Posterior cingulate gyrus (tissue), 11 donors: ENCODE data around the gene ZDHHC11.
"Not testable (repeated sequence)": the region's sequence is repeated elsewhere in the genome, so short reads cannot be mapped to it uniquely, and the experiment has no call there.

Source experiments
- DNase-seq, 10 donors: peaks; one replicate each; pipeline versions ENCODE4 v3.0.0 to v3.0.0-alpha.2; 2020 to 2021; ENCODE audit warnings: mixed read lengths in 3 of 10
- intact Hi-C: fragments of 100-400 bp; cut with DNase I; formaldehyde crosslinking; loops from one replicate; pipeline ENCODE4 v1.15.1; 2023

Gene ZDHHC11

DNA sequence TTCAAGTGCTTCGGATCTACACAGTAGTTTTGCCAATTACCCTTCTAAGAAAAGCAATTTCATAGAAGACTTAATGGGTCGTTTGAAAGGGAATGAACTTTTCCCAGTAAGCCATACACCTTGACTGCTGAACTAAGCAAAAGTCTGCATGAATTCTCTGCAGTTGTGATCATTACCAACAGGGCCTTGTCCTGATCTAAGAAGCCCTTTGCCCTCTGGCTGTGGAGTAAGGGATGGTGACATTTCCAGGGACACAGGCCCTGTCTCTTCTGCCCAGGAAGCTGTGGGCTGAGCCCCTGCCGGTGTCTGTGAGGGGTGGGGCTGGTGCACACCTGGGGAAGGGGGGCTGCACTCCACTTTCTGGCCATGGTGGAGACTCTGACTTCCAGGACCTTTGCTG lies 30.5 kb downstream of the ZDHHC11 start:
- intact Hi-C loops = no loop called here
- DNase-seq = no peak

DNA sequence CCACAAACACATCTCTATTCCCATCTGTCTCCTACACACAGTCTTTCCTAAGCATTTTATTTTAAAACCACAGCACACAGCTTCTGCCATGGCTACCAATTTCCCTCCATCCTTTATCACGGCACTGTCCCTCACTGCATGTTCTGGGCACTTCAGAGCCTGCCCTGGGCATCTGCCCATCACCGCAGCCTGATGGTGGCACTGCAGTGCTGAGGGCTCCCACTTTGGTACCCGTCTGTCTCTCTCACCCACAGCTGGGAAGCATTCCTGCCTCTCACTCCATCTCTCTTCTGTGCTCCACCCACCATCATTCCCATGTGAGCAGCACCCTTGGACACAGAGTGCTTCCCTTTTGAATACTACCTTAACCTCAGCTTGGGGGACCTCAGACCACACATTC lies 31.7 kb downstream of the ZDHHC11 start:
- intact Hi-C loops = no loop called here

DNA sequence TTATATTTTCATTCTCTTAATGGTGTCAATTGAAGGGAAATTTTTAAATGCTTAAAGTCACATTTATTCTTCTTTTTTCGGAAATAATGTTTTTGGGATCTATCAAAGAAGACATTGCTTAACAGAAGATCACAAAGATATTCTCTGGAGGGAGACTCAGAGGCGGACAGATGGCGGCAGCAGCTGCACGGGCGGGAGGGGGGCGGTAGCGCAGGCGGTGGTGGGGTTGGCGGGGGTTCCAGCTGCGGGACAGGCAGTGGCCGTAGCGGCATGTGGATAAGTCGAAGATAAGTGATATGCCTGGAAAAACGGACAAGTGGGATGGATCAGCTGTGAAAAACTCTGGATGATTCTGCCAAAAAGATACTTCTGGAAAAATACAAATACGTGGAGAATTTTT lies 34.6 kb downstream of the ZDHHC11 start:
- intact Hi-C loops = no loop called here
- DNase-seq = no peak

More for the DNA sequence above, 31.7 kb downstream of the ZDHHC11 start:
- DNase-seq = no peak

GRCh38 chr5:815449-815848 lies 35.3 kb downstream of the ZDHHC11 start:
- DNase-seq = no peak
- intact Hi-C loops = no loop called here

DNA sequence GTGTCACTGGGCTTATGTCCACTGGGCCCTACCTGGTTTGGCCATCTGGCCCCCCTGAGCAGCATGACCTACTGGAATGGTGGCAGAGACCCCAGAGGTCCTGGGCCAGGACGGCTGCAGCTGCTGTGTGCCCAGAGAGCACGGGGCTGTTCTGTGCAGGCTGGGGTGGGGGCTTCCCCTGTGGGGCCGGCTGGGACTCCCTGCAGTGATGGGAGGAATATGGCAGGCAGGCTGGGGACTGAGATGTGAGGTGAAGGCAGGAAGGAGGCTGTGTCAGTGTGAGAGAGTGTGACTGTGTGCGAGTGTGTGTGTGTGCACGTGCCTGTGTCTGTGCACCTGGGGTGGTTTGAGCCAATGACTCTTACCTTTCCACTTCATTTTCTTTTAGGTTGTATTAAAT lies 37.2 kb downstream of the ZDHHC11 start:
- DNase-seq, intact Hi-C loops: not testable (repeated sequence)

DNA sequence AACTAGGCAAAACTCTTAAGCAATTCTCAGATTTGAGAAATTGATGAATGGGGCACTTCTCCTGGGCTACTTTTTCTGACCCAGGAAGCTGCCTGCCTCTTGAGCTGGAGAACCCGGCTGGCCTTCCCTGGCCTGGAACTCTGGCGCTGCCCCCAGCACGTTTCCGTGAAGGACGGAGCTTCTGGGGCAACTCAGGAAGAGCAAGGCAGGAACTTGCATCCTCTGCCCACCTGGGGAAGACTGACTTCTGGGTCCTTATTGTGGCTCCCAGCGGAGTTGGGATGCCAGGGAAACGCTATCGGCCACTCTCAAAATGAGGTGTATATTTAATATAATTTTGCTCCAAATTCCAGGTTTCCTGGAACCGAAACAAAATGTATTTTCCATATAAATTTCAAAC lies 39.4 kb downstream of the ZDHHC11 start:
- DNase-seq, intact Hi-C loops: not testable (repeated sequence)

GRCh38 chr5:807719-808514 lies 42.9 kb downstream of the ZDHHC11 start:
- DNase-seq, intact Hi-C loops: not testable (repeated sequence)

DNA sequence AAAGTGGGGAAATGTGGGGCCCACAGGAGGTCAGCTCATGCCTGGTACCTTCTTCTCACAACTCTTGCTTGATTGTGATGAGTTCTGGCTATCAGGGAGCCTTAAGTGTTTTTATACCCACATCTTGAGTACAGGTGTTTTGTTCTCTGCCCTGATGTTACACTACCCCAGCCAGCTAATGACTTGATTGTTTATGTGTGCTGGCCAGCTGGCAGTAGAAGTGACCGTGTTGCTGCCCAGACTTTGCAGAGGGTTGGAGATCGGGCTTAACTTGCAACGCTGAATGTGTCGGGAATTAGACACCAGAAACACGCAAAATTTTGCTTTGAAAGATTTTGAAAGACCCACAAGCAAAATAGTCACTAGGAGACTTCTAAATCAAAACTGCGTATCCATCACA lies 49.3 kb downstream of the ZDHHC11 start:
- no peak for DNase-seq

GRCh38 chr5:801055-801454 lies 49.7 kb downstream of the ZDHHC11 start:
- intact Hi-C loops, DNase-seq: not testable (repeated sequence)

More for the DNA sequence above, 49.3 kb downstream of the ZDHHC11 start:
- intact Hi-C loops = no loop called here

DNA sequence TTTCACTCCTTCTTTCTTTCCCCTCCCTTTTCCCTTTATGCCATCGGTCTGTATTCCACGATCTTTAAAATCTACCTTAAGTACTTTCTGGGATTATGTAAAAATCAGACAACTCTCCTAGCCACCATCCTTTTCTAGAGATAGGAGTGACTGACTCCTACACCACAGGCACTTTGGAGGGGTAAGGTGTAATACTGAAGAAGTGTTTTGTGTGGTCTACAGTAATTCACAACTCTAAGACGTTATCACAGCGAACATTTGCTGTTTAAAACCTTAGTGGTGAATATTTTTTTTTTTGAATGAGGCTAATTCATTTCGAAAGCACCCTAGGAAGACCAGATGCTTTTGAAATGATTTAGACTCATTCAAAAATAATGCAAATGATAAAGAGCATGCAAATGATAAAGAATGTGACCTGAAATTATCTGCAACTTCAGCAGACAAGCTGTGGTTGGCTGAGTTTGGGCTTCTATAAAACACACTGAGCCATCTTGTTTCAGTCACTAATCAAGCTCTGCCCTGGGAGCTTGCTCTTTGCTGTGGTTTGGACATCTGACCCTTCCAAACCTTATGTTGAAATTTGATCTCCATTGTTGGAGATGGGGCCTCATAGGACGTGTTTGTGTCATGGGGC lies 52.2 kb downstream of the ZDHHC11 start:
- intact Hi-C loops, DNase-seq: not testable (repeated sequence)

GRCh38 chr5:797986-798385 lies 52.8 kb downstream of the ZDHHC11 start:
- intact Hi-C loops, DNase-seq: not testable (repeated sequence)

DNA sequence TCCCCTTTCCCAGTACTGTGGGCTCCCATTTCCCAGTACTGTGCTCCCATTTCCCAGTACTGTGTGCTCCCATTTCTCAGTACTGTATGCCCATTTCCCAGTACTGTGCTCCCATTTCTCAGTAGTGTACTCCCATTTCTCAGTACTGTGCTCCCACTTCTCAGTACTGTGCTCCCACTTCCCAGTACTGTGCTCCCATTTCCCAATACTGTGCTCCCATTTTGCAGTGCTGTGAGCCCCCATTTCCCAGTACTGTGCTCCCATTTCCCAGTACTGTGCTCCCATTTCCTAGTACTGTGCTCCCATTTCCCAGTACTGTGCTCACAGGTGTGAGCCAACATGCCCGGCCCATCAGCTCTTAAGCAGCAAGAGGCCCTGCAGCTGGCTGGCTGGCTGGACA lies 54.9 kb downstream of the ZDHHC11 start:
- DNase-seq, intact Hi-C loops: not testable (repeated sequence)

DNA sequence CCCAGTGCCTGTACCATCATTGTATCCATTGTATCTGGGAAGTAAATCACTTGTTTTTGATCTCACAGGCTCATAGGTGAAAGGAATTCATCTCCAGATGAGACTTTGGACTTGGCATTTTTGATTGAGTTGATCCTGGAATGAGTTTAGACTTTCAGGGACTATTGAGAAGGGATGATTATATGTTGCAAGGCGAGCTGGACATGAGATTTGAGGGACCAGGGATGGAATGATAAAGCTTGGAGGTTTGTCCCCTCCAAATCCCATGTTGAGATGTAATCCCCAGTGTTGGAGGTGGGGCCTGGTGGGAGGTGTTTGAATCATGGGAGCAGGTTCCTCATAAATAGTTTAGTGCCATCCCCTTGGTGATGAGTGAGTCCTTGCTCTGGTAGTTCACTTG lies 55.8 kb downstream of the ZDHHC11 start:
- intact Hi-C loops, DNase-seq: not testable (repeated sequence)

GRCh38 chr5:788703-789102 lies 62.1 kb downstream of the ZDHHC11 start:
- DNase-seq, intact Hi-C loops: not testable (repeated sequence)

DNA sequence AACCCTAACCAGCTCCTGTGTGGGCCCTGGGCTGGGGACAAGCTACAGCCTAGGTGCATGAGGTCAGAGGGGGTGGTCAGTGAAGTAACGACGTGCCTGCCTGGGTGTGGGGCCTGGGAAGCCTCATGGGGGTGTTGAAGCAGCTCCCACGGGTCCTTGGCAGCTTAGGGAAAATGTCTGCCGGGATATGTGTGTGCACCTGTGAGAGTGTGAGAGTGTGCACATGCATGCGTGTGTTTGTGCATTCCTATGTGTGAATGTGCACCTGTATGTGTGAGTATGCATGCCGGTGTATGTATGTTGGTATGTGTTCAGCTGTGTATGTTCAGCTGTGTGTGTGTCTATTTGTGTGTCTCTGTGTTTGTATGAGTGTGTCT lies 62.9 kb downstream of the ZDHHC11 start:
- intact Hi-C loops = not testable (repeated sequence)
- peak in 2 of 10 donors; percentile 45 to 55 for DNase-seq

DNA sequence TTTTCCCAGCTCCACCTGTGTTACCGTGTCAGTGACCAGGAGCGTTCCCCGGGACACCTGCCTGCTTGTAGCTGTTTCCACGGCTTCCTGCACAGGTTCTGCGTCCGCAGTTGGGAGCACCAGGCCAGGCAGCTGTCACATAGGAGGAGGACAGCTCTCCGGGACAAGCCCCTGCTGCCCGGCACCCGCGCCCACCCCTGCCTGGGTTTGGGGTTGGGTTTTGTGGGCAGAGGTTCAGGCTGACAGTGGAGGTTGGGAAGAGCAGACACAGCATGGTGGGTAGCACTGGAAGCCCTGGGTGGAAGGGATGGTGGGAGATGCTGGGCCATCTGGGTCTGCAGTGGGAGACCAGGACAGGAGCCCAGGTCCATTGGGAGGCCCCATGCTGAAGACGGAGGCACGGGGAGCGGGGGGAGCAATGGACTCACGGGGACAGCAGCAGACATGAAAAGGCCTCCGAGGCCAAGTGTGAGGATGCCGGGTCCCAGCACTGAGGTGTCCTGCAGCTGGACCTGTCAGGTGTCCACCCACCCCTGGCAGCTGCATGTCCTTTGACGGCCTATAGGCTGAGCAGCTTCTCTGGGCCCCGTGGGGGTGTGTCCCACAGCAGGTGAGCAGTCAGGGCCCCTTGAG lies 63.4 kb downstream of the ZDHHC11 start:
- intact Hi-C loops = not testable (repeated sequence)
- peak in 3 of 10 donors; percentile 49 to 74 (median 59) for DNase-seq

GRCh38 chr5:785181-785705 lies 65.5 kb downstream of the ZDHHC11 start:
- peak in 3 of 10 donors; percentile 73 to 87 (median 78) for DNase-seq
- intact Hi-C loops = loop anchor here (2.0 kb wide), 1 partner anchor 92 kb away; the partner anchor contains the start of gene TPPP

- peak; percentile 69 to 99 (median 85) for DNase-seq
- intact Hi-C loops = loop anchor here (2.0 kb wide), 1 partner anchor 92 kb away; the partner anchor contains the start of gene TPPP
These were observed 66.2 kb downstream of the ZDHHC11 start, which contains the start of gene ZDHHC11B for GRCh38 chr5:784428-785177. Gene ZDHHC11B, minus strand, starts transcription at chr5:784729. Its CDS starts 17,810 bp downstream, at chr5:766919.

- DNase-seq = peak in 3 of 10 donors; percentile 85 to 87 (median 85)
- intact Hi-C loops = loop anchor here (2.0 kb wide), 1 partner anchor 91 kb away; the partner anchor contains the start of gene TPPP
These were observed 66.8 kb downstream of the ZDHHC11 start for GRCh38 chr5:783881-784427.
